ENCODE data around the gene DNAH9. TPM values are rescaled to one million over a fixed set of nuclear protein-coding genes. Genes with fewer than 3 reads are reported as not detected.

The DNAH9 gene
- total RNA-seq, 4 donors from 2014 or later, result 1.2 to 7.7 (median 4.3) TPM

DNA sequence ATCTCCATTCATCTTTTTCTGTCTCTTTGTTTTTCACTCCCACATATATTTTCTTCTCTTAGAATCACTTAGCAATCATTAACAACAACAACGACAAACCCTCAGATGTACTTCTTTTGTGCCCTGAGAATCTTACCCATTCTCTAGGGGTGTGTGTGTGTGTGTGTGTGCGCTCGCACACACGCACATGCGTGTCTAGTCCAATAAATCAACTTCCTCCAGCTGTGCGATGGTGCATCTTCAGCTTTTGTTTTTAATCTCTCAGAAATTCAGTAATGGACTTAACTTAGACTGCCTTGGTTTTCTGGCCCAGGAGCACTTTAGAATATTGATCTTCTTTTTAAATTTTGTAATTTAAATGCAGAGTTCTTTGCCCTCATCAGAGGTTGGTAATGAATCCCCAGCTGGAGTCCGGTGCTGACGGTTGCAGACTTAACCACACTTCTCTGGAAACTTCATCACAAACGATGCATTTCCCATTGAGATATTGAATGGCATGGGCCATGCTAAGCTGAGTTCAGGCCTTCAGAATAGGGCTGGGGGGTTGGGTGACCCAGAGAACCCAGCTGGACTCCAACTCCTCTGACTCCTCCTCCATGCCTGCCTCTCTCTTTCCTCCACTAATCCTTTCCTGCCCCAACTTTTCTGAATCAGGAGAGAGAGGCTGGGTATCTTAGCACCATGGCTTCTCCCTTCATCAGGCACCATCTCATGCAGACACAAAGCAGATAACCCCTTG lies 205.1 kb downstream of the DNAH9 start:
- TF ChIP-seq POLR2A (IDR thresholded peaks at IDR 0.05), result no peak
- TF ChIP-seq, protein P1, sequence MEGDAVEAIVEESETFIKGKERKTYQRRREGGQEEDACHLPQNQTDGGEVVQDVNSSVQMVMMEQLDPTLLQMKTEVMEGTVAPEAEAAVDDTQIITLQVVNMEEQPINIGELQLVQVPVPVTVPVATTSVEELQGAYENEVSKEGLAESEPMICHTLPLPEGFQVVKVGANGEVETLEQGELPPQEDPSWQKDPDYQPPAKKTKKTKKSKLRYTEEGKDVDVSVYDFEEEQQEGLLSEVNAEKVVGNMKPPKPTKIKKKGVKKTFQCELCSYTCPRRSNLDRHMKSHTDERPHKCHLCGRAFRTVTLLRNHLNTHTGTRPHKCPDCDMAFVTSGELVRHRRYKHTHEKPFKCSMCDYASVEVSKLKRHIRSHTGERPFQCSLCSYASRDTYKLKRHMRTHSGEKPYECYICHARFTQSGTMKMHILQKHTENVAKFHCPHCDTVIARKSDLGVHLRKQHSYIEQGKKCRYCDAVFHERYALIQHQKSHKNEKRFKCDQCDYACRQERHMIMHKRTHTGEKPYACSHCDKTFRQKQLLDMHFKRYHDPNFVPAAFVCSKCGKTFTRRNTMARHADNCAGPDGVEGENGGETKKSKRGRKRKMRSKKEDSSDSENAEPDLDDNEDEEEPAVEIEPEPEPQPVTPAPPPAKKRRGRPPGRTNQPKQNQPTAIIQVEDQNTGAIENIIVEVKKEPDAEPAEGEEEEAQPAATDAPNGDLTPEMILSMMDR (IDR thresholded peaks at IDR 0.05), result no peak
- Histone ChIP-seq H3K4me3 (no peak overlapping the region), H3K27me3 (no peaks in the 10 kb centered on the region), H3K9me3 (no peaks in the 10 kb centered on the region), H3K4me1 (no peaks in the 10 kb centered on the region), H3K36me3 (no peaks in the 10 kb centered on the region), H3K27ac (no peak overlapping the region)
- intact Hi-C loops (cut with DNase I; ENCODE audit: low total_unique reads), result no loop called here
- DNase-seq, result no peak

DNA sequence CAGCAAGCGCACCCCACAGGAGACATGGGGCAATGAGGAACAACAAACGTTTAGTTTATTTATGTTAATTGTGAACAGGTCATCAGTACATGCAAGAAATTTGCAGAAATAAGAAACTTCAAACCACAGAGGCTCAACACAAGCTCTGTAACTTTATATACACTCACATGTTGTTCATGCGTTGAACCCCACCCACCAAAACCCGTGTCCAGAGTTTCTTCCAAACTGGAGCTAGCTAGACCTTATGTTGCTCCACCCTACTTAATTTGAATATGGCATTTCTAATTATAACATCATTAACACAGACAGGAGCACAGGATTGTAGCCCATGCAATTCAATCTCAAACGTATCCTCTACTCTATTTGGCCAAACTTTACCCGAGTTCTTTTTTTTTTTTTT lies 206.9 kb downstream of the DNAH9 start:
- DNase-seq, result no peak
- H3K4me3 ChIP-seq, result no peak overlapping the region
- no peaks in the 10 kb centered on the region for H3K9me3 ChIP-seq
- H3K27ac ChIP-seq, result no peak overlapping the region
- H3K27me3 ChIP-seq, result no peaks in the 10 kb centered on the region
- H3K4me1 ChIP-seq, result no peaks in the 10 kb centered on the region
- TF ChIP-seq, protein P1 (IDR thresholded peaks at IDR 0.05), result no peak
- TF ChIP-seq POLR2A (IDR thresholded peaks at IDR 0.05), result no peak
- intact Hi-C loops (cut with DNase I; ENCODE audit: low total_unique reads), result no loop called here
- H3K36me3 ChIP-seq, result no peaks in the 10 kb centered on the region

DNA sequence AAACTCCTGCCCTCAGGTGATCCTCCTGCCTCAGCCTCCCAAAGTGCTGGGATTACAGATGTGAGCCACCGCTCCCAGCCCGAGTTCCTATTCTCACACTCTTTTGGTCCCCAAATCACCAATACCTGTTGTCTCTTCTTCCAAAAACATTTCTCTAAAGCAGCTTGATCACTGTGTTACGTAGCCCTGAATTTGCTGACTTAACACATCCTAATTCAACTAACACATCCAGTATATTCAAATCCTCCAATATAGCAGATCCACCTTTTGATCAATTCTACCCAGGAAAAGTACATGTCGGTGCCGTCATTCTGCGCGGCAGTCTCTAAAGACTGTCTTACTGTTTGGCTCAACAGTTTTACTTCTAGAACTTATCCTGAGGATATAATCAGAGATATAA lies 207.7 kb downstream of the DNAH9 start:
- H3K4me3 ChIP-seq, result no peak overlapping the region
- intact Hi-C loops (cut with DNase I; ENCODE audit: low total_unique reads), result no loop called here
- H3K36me3 ChIP-seq, result no peaks in the 10 kb centered on the region
- no peak overlapping the region for H3K27ac ChIP-seq
- H3K4me1 ChIP-seq, result no peaks in the 10 kb centered on the region
- no peak for DNase-seq
- TF ChIP-seq, protein P1 (IDR thresholded peaks at IDR 0.05), result no peak
- TF ChIP-seq POLR2A (IDR thresholded peaks at IDR 0.05), result no peak
- no peaks in the 10 kb centered on the region for H3K9me3 ChIP-seq
- no peaks in the 10 kb centered on the region for H3K27me3 ChIP-seq

DNA sequence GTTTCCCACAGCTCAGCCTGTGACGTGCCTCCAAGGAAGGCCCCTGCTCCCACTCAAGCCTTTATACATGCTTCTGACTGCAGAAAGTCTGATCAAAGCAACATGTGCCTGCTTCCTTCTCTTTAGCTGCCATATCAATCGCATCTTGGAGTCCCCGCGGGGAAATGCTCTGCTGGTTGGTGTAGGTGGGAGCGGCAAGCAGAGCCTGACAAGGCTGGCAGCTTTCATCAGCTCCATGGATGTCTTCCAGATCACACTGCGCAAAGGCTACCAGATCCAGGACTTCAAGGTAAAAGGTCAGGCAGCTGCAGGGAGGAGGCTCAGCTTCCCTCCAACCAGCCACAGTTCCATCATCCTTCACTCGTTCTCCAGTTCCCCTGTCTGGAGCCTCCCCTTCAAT lies 209.3 kb downstream of the DNAH9 start:
- Histone ChIP-seq H3K4me1 (no peaks in the 10 kb centered on the region), H3K27me3 (no peaks in the 10 kb centered on the region), H3K9me3 (no peaks in the 10 kb centered on the region), H3K36me3 (no peaks in the 10 kb centered on the region), H3K4me3 (no peak overlapping the region), H3K27ac (no peak overlapping the region)
- intact Hi-C loops (cut with DNase I; ENCODE audit: low total_unique reads), result no loop called here
- no peak for TF ChIP-seq POLR2A (IDR thresholded peaks at IDR 0.05)
- TF ChIP-seq, protein P1 (IDR thresholded peaks at IDR 0.05), result no peak
- DNase-seq, result no peak

DNA sequence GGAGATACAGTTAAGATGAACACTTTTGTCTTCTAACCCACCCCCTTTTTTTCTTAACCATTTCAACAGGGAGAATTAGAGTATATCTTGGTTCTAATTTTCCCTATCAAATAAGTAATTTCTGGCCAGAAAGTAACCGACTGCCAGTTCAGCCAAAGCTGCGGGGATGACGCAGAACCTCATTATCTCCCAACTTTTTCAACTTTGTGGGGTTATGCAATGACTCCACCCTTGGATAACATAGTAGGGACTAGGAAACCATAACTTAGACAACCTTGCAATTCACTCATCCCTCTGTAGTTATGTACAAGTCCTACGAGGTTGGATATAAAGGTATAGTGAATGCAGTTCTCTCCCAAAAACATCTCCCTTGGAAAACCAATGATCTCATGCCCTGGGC lies 215.0 kb downstream of the DNAH9 start:
- DNase-seq, result no peak
- H3K4me3 ChIP-seq, result no peak overlapping the region
- H3K36me3 ChIP-seq, result no peaks in the 10 kb centered on the region
- no peaks in the 10 kb centered on the region for H3K27me3 ChIP-seq
- H3K27ac ChIP-seq, result no peak overlapping the region
- TF ChIP-seq, protein P1 (IDR thresholded peaks at IDR 0.05), result no peak
- no peak for TF ChIP-seq POLR2A (IDR thresholded peaks at IDR 0.05)
- no peaks in the 10 kb centered on the region for H3K4me1 ChIP-seq
- intact Hi-C loops (cut with DNase I; ENCODE audit: low total_unique reads), result no loop called here
- H3K9me3 ChIP-seq, result no peaks in the 10 kb centered on the region
